ENCODE measurements around the gene OMG.
"Not testable (repeated sequence)": the region's sequence is repeated elsewhere in the genome, so short reads cannot be mapped to it uniquely, and the experiment has no call there.

Gene OMG

DNA sequence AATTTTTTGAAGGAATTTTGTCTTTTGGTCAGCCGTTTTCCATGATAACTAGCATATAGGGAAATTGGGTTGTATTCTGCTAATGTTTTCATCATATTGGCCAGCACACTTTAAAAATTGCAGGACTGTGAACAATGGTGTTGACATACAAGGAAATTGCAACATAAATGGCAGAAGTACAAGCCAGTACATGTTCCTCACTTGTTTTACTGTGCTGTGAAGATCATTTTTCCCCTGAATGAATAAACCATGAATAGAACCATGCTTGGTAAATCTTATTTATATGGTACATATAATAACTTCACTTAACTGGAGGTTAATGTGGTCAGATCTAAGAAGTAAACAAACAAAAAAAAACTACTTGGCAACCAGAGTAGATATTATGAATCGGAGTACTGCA is 22.8 kb downstream of the OMG start:
- DNase-seq (ENCODE audit: insufficient read length, low spot score) (no peak), FAIRE-seq (no peak)
- TF ChIP-seq, protein P1, sequence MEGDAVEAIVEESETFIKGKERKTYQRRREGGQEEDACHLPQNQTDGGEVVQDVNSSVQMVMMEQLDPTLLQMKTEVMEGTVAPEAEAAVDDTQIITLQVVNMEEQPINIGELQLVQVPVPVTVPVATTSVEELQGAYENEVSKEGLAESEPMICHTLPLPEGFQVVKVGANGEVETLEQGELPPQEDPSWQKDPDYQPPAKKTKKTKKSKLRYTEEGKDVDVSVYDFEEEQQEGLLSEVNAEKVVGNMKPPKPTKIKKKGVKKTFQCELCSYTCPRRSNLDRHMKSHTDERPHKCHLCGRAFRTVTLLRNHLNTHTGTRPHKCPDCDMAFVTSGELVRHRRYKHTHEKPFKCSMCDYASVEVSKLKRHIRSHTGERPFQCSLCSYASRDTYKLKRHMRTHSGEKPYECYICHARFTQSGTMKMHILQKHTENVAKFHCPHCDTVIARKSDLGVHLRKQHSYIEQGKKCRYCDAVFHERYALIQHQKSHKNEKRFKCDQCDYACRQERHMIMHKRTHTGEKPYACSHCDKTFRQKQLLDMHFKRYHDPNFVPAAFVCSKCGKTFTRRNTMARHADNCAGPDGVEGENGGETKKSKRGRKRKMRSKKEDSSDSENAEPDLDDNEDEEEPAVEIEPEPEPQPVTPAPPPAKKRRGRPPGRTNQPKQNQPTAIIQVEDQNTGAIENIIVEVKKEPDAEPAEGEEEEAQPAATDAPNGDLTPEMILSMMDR (IDR thresholded peaks at IDR 0.05; ENCODE audit: insufficient read depth, missing control alignments): no peak

- TF ChIP-seq, protein P1 (IDR thresholded peaks at IDR 0.05; ENCODE audit: insufficient read depth, missing control alignments): no peak
- no peak for FAIRE-seq
- DNase-seq (ENCODE audit: insufficient read length, low spot score): no peak
Observed at GRCh38 chr17:31273516-31273915, 23.5 kb downstream of the OMG start.

- TF ChIP-seq, protein P1 (IDR thresholded peaks at IDR 0.05; ENCODE audit: insufficient read depth, missing control alignments): no peak
- FAIRE-seq (no peak), DNase-seq (ENCODE audit: insufficient read length, low spot score) (no peak)
Observed at GRCh38 chr17:31272803-31273202, 24.2 kb downstream of the OMG start.

DNA sequence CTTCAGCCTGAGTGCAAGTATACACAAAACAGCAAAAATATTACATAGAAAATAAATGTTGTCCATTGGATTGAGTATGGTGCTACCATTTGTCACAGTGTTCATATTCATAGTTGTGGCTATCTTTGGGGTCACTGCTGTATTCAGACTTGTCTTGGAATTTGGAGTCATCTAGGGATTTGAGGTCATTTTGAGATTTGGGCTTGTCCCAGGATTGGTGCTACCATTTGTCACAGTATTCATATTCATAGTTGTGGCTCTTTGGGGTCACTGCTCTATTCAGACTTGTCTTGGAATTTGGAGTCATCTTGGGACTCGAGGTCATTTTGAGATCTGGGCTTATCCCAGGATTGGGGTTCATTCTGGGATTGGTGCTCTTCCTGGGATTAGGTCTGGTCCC is 24.8 kb downstream of the OMG start:
- no peak for DNase-seq (ENCODE audit: insufficient read length, low spot score)
- TF ChIP-seq, protein P1 (IDR thresholded peaks at IDR 0.05; ENCODE audit: insufficient read depth, missing control alignments): no peak
- FAIRE-seq: no peak

DNA sequence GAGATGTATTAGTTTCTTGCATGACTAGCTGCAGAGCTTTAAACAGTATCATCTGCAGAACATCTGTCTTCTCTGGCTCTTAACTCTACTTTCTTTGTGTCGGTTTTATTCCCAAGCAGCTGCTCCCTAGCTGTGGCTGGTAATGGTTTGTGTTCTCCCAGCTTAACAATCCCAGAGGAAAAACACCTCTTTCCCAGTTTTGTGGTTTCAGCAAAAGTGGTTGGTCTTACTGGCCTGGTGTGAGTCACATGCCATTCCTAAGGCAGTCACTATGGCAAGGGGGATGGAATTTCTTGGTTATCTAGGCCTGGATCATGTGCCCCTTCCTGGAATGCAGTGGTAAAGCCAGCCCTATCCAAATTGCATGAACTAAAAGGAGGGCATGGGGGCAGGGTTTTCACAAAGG is 27.5 kb downstream of the OMG start:
- DNase-seq (ENCODE audit: insufficient read length, low spot score) (no peak), FAIRE-seq (no peak)
- TF ChIP-seq, protein P1 (IDR thresholded peaks at IDR 0.05; ENCODE audit: insufficient read depth, missing control alignments): no peak

DNA sequence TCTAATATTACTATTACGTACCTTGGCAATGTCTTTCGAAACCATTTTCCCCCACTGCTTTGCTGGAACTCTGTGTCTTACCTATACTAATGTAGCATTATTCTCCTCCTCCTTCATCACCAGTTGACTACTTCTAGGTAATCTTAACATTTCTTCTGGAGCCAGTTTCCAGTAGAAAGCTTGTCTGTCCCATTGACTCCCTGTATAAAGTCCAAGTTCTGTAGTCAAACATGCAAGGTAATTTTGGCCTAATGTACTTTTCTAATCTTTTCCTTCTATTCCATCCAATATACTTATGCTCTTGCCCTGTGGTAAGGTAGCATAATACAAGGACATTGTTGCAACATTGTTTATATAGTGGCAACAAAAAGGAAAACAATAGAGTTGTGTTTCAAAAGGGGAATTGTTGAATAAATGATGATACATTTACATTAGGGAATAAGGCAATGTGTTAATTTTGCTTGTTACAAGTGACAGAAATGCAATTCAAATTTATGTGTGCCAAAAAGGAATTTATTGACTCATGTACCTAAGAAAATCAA is 27.9 kb downstream of the OMG start:
- no peak for DNase-seq (ENCODE audit: insufficient read length, low spot score)
- TF ChIP-seq, protein P1 (IDR thresholded peaks at IDR 0.05; ENCODE audit: insufficient read depth, missing control alignments): no peak
- FAIRE-seq: no peak

- DNase-seq (ENCODE audit: insufficient read length, low spot score) (no peak), FAIRE-seq (no peak)
- TF ChIP-seq, protein P1 (IDR thresholded peaks at IDR 0.05; ENCODE audit: insufficient read depth, missing control alignments): peak; percentile 5
Observed at GRCh38 chr17:31266042-31266441, 31.0 kb downstream of the OMG start.

- DNase-seq (ENCODE audit: insufficient read length, low spot score); FAIRE-seq: not testable (repeated sequence)
Observed at GRCh38 chr17:31262923-31263322, 34.1 kb downstream of the OMG start.
